ENCODE data around the gene TMEM72. TPM values are rescaled to one million over a fixed set of nuclear protein-coding genes. Genes with fewer than 3 reads are reported as not detected.

The TMEM72 gene
- total RNA-seq, 1 experiment from 2014 or later = not detected

DNA sequence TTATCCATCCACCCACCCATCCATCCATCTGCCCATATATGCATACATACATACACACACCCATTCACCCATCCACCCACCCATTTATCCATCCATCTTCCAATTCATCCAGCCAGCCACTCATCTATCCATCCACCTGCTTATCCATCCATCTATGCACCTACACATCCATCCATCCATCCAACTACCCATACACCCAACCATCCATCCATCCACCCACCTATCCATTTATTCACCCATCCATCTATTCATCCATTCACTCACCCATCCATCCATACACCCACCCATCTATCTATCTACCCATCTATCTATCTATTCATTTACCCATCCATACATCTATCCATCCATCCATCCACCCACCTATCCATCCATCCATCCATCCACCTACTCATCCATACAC lies 17.3 kb downstream of the TMEM72 start:
- Histone ChIP-seq H3K9me2 (replicated peaks; ENCODE audit: low read length) (no peaks in the 10 kb centered on the region), H3K4me1 (ENCODE audit: insufficient read depth, low read length) (no peaks in the 10 kb centered on the region), H3K27ac (ENCODE audit: low read length) (no peak overlapping the region), H3K9ac (ENCODE audit: low read length) (no peak overlapping the region), H3K36me3 (ENCODE audit: low read depth, low read length) (no peaks in the 10 kb centered on the region), H3K27me3 (ENCODE audit: low read length) (peaks cover 19% of the 10 kb centered on the region; the same call in 1 of the 2 replicates), H4K20me1 (ENCODE audit: low read length) (no peaks in the 10 kb centered on the region), H3K4me3 (ENCODE audit: low read length) (no peak overlapping the region), H2AFZ (ENCODE audit: low read length) (no peak overlapping the region), H3K79me2 (ENCODE audit: low read length) (no peaks in the 10 kb centered on the region), H3K4me2 (ENCODE audit: low read length) (no peak overlapping the region), H3F3A (ENCODE audit: low read length, unreplicated experiment) (no peaks in the 10 kb centered on the region), H3K9me3 (ENCODE audit: low read length) (no peaks in the 10 kb centered on the region)
- DNase-seq (no peak), ATAC-seq (no peak)
- TF ChIP-seq EZH2 (IDR thresholded peaks at IDR 0.05; ENCODE audit: low read length, unreplicated experiment) (no peak), EZH2phosphoT487 (IDR thresholded peaks at IDR 0.05; ENCODE audit: borderline replicate concordance, low read length) (no peak)
- TF ChIP-seq, protein P1, sequence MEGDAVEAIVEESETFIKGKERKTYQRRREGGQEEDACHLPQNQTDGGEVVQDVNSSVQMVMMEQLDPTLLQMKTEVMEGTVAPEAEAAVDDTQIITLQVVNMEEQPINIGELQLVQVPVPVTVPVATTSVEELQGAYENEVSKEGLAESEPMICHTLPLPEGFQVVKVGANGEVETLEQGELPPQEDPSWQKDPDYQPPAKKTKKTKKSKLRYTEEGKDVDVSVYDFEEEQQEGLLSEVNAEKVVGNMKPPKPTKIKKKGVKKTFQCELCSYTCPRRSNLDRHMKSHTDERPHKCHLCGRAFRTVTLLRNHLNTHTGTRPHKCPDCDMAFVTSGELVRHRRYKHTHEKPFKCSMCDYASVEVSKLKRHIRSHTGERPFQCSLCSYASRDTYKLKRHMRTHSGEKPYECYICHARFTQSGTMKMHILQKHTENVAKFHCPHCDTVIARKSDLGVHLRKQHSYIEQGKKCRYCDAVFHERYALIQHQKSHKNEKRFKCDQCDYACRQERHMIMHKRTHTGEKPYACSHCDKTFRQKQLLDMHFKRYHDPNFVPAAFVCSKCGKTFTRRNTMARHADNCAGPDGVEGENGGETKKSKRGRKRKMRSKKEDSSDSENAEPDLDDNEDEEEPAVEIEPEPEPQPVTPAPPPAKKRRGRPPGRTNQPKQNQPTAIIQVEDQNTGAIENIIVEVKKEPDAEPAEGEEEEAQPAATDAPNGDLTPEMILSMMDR (conservative IDR thresholded peaks at IDR 0.05; ENCODE audit: low read depth, low read length) = no peak
- BruUV-seq (replicated peaks) = no TSS peak
- CTCF ChIA-PET = no interaction called here
- POLR2A ChIA-PET (ENCODE audit: unreplicated experiment) = no interaction called here
- intact Hi-C loops (cut with micrococcal nuclease) = no loop called here

DNA sequence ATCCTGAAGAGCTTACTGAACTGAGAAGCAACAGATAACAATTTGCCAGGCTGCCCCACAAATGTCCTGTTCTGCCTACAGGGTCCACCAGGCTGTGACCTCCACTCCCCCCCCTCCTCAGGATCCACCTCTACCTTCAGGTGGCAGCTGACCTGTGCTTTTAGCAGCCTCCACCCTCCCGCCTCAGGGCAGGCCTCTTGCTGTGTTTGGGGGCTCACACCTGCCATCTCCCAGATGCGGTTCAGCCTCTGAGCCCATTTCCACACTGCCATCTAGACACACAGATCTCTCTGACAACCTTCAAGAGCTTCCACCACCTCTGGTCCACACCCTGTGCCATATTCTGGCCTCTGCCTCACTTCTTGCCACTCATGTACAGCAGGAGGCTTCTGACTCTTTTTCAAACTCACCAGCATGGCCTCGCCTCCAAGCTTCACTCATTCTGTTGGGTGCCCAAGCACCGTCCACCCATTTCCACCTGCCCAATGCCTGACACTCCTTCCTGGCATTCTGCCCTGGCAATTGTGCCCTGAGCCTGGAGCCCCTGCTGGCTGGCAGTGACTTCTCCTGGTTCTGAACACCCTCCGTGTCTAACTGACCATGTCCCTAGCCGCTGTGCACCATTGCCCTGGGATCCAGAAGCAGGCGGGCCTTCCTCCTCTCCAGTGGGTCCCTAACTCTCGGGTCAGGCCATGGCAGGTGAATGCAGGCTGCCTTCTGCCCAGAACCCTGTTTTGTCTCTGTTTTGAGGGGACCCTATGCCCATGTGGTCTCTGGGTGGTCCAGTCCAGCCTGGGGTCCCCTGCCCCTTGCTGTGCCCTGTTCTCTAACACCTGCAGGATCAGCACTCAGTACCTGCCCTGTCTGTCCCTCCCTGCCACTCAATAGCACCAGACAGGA lies 18.5 kb downstream of the TMEM72 start:
- H4K20me1 ChIP-seq (ENCODE audit: low read length) = no peaks in the 10 kb centered on the region
- no peak overlapping the region for H3K27ac ChIP-seq (ENCODE audit: low read length)
- ChIA-PET POLR2A (ENCODE audit: unreplicated experiment) (no interaction called here), CTCF (no interaction called here)
- H3K4me2 ChIP-seq (ENCODE audit: low read length) = no peak overlapping the region
- no peaks in the 10 kb centered on the region for H3K9me3 ChIP-seq (ENCODE audit: low read length)
- H3K79me2 ChIP-seq (ENCODE audit: low read length) = no peaks in the 10 kb centered on the region
- H3K4me3 ChIP-seq (ENCODE audit: low read length) = no peak overlapping the region
- no TSS peak for BruUV-seq (replicated peaks)
- H3K9ac ChIP-seq (ENCODE audit: low read length) = no peak overlapping the region
- no peaks in the 10 kb centered on the region for H3K36me3 ChIP-seq (ENCODE audit: low read depth, low read length)
- ATAC-seq (no peak), DNase-seq (no peak)
- no peaks in the 10 kb centered on the region for H3F3A ChIP-seq (ENCODE audit: low read length, unreplicated experiment)
- intact Hi-C loops (cut with micrococcal nuclease) = loop anchor here (5.0 kb wide), 1 partner anchor 278 kb away; no protein-coding TSS in a partner anchor
- TF ChIP-seq, protein P1 (conservative IDR thresholded peaks at IDR 0.05; ENCODE audit: low read depth, low read length) = no peak
- TF ChIP-seq EZH2 (IDR thresholded peaks at IDR 0.05; ENCODE audit: low read length, unreplicated experiment) = no peak
- TF ChIP-seq EZH2phosphoT487 (IDR thresholded peaks at IDR 0.05; ENCODE audit: borderline replicate concordance, low read length) = no peak
- H3K27me3 ChIP-seq (ENCODE audit: low read length) = peaks cover 8% of the 10 kb centered on the region; the same call in 1 of the 2 replicates
- no peaks in the 10 kb centered on the region for H3K9me2 ChIP-seq (replicated peaks; ENCODE audit: low read length)
- H2AFZ ChIP-seq (ENCODE audit: low read length) = no peak overlapping the region
- H3K4me1 ChIP-seq (ENCODE audit: insufficient read depth, low read length) = no peaks in the 10 kb centered on the region

All from PC-3 (cell line).